Osteoblast (primary cell): ENCODE results near the gene ABHD10. TPM values are rescaled to one million over a fixed set of nuclear protein-coding genes. Genes with fewer than 3 reads are reported as not detected.

Experiments used
- DNase-seq: peaks from one replicate; pipeline ENCODE4 v3.0.0; 2011; ENCODE audit warnings: low spot score, mixed read lengths; ENCODE audit not compliant: insufficient read length; ENCODE audit errors: missing footprints
- H2AFZ ChIP-seq: 2 replicates; pipeline ENCODE4 v1.6.0; 2011; ENCODE audit warnings: mild to moderate bottlenecking, low read length
- H3K27ac ChIP-seq: 2 replicates; pipeline ENCODE4 v1.5.1; 2011; ENCODE audit warnings: mild to moderate bottlenecking, low read depth, low read length, moderate library complexity
- H3K27me3 ChIP-seq: 2 replicates; pipeline ENCODE4 v1.6.0; 2012; ENCODE audit warnings: mild to moderate bottlenecking, control low read depth, inconsistent platforms, low read length, moderate library complexity; ENCODE audit not compliant: insufficient read depth
- H3K36me3 ChIP-seq: 2 replicates; pipeline ENCODE4 v1.5.1; 2011; ENCODE audit warnings: mild to moderate bottlenecking, low read length, control low read depth, moderate library complexity; ENCODE audit not compliant: insufficient read depth
- H3K4me1 ChIP-seq: 2 replicates; pipeline ENCODE4 v1.5.1; 2011; ENCODE audit warnings: mild to moderate bottlenecking, low read length, control low read depth, moderate library complexity; ENCODE audit not compliant: insufficient read depth
- H3K4me2 ChIP-seq: 2 replicates; pipeline ENCODE4 v1.6.0; 2011; ENCODE audit warnings: mild to moderate bottlenecking, low read length; ENCODE audit not compliant: insufficient read depth
- H3K4me3 ChIP-seq: fragments of 200-600 bp; sonication (generic); 3 replicates; pipeline ENCODE4 v1.5.1; 2012; ENCODE audit warnings: mild to moderate bottlenecking, low read length, inconsistent platforms; ENCODE audit not compliant: insufficient read depth
- H3K79me2 ChIP-seq: 2 replicates; pipeline ENCODE4 v1.6.0; 2012; ENCODE audit warnings: mild to moderate bottlenecking, low read length, control low read depth, inconsistent platforms; ENCODE audit not compliant: insufficient read depth
- H3K9me3 ChIP-seq: 2 replicates; pipeline ENCODE4 v1.5.1; 2011; ENCODE audit warnings: low read depth, low read length, control low read depth
- H4K20me1 ChIP-seq: 2 replicates; pipeline ENCODE4 v1.6.0; 2012; ENCODE audit warnings: mild to moderate bottlenecking, low read length, control low read depth; ENCODE audit not compliant: insufficient read depth
- total RNA-seq: library from RNA; depleted of rRNA; stranded (reverse); fragments of >200 nt; gene quantifications from 2 replicates; pipeline ENCODE4 v1.2.3, GENCODE V29; 2012
- TF ChIP-seq, protein P1 (sequence below): IDR thresholded peaks from 2 replicates; pipeline ENCODE4 v1.5.1; 2011; ENCODE audit warnings: mild to moderate bottlenecking, low read depth, low read length, moderate library complexity; ENCODE audit errors: extremely low read depth

The ABHD10 gene
- total RNA-seq, 1 donor = 22.8 TPM

DNA sequence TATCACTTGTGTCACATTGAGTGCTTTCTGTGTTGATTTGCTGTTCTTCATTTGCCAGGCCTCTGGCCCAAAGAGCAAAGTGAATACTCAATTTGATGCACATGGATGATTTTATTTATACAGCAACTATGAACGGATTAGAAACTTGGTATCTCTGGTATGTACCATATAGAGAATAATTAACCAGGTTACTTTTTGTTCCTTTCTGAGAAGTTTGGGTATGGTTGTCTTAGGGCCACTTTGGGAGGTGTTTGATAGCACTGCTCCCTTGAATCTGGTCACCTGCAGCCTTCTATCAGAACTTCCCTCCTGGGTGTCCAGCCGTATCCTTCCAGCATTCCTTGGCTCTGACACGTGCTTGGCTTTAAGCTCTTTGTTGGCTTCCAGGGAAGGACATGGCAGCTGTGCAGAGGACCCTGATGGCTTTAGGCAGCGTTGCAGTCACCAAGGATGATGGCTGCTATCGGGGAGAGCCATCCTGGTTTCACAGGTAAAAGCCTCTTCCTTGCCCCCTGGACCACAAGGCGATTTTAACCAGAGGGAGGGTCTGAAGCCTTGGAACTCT is 32.6 kb downstream of the ABHD10 start:
- H3K4me1 ChIP-seq = peaks cover 23% of the 10 kb centered on the region
- no peaks in the 10 kb centered on the region for H3K27me3 ChIP-seq
- H3K4me2 ChIP-seq = no peak overlapping the region
- DNase-seq = no peak
- H4K20me1 ChIP-seq = no peaks in the 10 kb centered on the region
- no peaks in the 10 kb centered on the region for H3K79me2 ChIP-seq
- no peaks in the 10 kb centered on the region for H3K36me3 ChIP-seq
- TF ChIP-seq, protein P1, sequence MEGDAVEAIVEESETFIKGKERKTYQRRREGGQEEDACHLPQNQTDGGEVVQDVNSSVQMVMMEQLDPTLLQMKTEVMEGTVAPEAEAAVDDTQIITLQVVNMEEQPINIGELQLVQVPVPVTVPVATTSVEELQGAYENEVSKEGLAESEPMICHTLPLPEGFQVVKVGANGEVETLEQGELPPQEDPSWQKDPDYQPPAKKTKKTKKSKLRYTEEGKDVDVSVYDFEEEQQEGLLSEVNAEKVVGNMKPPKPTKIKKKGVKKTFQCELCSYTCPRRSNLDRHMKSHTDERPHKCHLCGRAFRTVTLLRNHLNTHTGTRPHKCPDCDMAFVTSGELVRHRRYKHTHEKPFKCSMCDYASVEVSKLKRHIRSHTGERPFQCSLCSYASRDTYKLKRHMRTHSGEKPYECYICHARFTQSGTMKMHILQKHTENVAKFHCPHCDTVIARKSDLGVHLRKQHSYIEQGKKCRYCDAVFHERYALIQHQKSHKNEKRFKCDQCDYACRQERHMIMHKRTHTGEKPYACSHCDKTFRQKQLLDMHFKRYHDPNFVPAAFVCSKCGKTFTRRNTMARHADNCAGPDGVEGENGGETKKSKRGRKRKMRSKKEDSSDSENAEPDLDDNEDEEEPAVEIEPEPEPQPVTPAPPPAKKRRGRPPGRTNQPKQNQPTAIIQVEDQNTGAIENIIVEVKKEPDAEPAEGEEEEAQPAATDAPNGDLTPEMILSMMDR = no peak
- no peak overlapping the region for H3K27ac ChIP-seq
- no peaks in the 10 kb centered on the region for H3K9me3 ChIP-seq
- H3K4me3 ChIP-seq = no peak overlapping the region
- no peak overlapping the region for H2AFZ ChIP-seq

DNA sequence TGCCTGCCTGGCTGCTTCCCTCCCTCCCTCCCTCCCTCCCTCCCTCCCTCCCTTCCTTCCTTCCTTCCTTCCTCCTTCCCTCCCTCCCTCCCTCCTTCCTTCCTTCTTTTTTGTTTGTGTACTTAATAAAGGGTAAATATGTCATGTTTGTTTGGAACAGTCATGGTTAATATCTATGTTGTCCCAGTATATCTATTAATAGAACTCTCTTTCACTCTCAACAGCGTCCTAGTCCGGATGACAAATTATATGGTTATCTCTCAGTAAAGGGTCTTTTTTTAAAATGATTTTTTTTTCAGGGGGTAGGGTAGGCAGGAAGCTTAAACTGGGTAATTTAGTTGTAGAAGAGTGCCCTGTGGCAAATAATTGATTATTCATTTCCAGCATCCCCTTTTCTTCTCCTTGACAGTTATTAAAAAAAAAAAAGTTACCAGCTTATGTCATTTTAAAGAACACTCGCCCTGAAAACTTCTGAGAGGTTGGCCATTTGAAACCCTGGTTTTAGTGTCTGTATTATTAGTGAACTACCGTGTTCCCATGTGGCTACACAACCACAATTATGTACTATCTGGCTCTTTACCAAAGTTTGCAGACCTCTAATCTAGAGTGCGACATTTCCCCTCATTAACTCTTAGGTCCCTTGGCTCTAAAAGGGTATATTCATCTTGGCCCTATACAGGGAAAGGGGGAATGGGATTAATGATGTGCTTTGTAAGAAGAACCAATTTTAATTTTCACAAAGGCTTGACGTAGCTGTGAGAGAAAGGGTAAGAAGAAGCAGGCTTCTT is 33.6 kb downstream of the ABHD10 start:
- H4K20me1 ChIP-seq = no peaks in the 10 kb centered on the region
- TF ChIP-seq, protein P1 = no peak
- no peak overlapping the region for H3K27ac ChIP-seq
- H3K9me3 ChIP-seq = no peaks in the 10 kb centered on the region
- no peaks in the 10 kb centered on the region for H3K36me3 ChIP-seq
- H3K4me2 ChIP-seq = no peak overlapping the region
- no peaks in the 10 kb centered on the region for H3K79me2 ChIP-seq
- peaks cover 21% of the 10 kb centered on the region for H3K4me1 ChIP-seq
- H3K4me3 ChIP-seq = no peak overlapping the region
- peak overlapping the region; percentile 75 for H2AFZ ChIP-seq
- no peaks in the 10 kb centered on the region for H3K27me3 ChIP-seq
- DNase-seq = no peak

DNA sequence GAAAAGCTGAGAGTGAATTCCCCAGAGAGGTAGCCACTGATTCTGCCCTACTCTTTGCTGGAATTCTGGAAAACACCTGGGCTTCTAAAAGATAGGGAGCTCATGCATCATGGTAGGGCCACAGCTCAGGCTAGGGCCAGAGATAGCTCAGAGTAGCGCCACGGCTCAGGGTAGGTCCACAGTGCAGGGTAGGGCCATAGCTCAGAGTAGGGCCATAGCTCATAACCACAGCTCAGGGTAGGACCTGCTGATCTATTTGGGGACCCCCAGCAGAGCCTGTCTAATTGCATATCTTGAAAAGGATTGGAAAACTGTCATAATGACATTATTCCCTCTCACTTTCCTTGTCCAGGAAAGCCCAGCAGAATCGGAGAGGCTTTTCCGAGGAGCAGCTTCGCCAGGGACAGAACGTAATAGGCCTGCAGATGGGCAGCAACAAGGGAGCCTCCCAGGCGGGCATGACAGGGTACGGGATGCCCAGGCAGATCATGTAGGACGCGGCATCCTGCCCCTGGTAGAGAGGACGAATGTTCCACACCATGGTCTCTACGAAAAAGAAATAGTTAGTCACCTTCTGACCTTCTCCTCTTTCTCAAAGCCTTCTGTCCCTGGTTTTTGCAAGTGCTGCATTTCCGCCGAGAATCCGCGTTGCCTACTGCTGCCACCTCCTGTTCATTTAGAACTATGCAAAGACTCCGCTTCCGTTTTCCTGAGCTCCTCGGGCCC is 34.4 kb downstream of the ABHD10 start:
- TF ChIP-seq, protein P1 = peak; percentile 80
- H2AFZ ChIP-seq = peak overlapping the region; percentile 75

DNA sequence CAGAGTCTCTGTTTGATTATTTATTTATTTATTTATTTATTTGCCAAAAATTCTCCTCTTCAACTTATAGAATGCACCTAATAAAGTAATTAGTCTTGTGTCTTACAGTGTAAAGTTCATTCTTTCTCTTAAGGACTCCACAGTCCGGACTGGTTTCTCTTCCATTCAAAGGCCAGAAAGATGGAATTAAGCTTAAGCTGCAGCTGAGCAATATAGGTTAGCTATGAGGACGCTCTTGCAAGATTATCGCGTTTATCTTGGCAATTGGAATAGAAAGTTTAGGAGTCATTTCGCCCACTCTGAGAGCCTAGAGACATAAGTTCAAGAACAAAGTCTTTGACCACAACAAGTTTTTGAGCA is 34.9 kb downstream of the ABHD10 start:
- Histone ChIP-seq H3K4me2 (peak overlapping the region; percentile 63), H3K27ac (no peak overlapping the region), H3K9me3 (no peaks in the 10 kb centered on the region), H3K36me3 (no peaks in the 10 kb centered on the region), H2AFZ (peak overlapping the region; percentile 60), H3K27me3 (no peaks in the 10 kb centered on the region), H4K20me1 (no peaks in the 10 kb centered on the region), H3K4me3 (no peak overlapping the region), H3K4me1 (peaks cover 10% of the 10 kb centered on the region), H3K79me2 (no peaks in the 10 kb centered on the region)
- no peak for DNase-seq
- TF ChIP-seq, protein P1 = no peak

More for the DNA sequence above, 34.4 kb downstream of the ABHD10 start:
- DNase-seq = peak; percentile 86
- no peaks in the 10 kb centered on the region for H3K36me3 ChIP-seq
- H3K9me3 ChIP-seq = no peaks in the 10 kb centered on the region
- no peaks in the 10 kb centered on the region for H3K79me2 ChIP-seq
- no peaks in the 10 kb centered on the region for H4K20me1 ChIP-seq
- no peaks in the 10 kb centered on the region for H3K27me3 ChIP-seq
- peak overlapping the region; percentile 63 for H3K4me2 ChIP-seq
- no peak overlapping the region for H3K27ac ChIP-seq
- H3K4me3 ChIP-seq = no peak overlapping the region
- H3K4me1 ChIP-seq = peaks cover 13% of the 10 kb centered on the region
